AG09309 (cell line): ENCODE measurements around the gene FARS2.
A peak's percentile ranks its signal among the peaks of the same experiment; 100 is the strongest.
"Not testable (repeated sequence)": the region's sequence is repeated elsewhere in the genome, so short reads cannot be mapped to it uniquely, and the experiment has no call there.

Experiments
- DNase-seq: peaks from one replicate; pipeline ENCODE4 v3.0.0-alpha.2; 2010; ENCODE audit warnings: low read depth
- H3K4me3 ChIP-seq: 2 replicates; pipeline ENCODE4 v1.5.1; 2011; ENCODE audit warnings: mild to moderate bottlenecking, low read depth, low read length, moderate library complexity; ENCODE audit not compliant: control insufficient read depth
- CTCF ChIP-seq: IDR thresholded peaks from 2 replicates; pipeline ENCODE4 v1.5.1; 2011; ENCODE audit warnings: mild to moderate bottlenecking, low read depth, low read length, inconsistent platforms; ENCODE audit not compliant: insufficient read depth, control insufficient read depth; ENCODE audit errors: missing control alignments

Gene FARS2

DNA sequence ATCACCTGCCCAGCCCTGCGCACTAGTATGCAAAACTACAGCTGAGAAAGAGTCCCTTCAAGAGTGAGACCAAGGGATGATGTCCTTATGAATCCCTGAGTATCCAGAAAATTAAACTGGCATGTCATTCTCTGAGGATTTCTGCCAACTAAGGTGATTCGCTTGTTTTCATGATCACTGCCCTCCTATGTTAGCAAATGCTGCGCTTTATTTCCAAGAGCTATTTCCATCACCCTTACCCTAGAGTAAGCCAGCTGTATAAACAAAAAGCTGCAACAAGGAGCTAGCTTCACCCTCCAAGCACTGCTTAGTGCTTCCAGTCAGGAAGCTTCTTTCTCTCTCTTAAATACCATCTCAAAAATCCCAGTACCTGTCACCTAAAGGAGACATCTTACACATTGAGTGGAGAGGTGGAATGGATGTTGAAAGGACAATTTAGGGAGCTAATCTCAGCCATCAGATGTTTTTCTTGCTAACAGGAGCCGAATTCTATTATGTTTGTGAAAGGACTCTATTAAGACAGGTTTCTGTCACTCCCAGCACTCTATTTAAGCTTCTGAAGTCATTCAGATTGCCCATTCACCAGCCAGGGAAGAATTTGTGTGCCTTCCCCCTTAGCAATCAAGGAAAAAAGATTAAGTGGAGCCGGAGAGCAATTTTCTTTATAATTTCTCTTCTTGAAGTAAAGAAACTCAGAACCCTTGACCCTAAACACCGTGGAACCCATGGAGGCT, 423.2 kb downstream of the FARS2 start:
- H3K4me3 ChIP-seq, result no peak overlapping the region
- TF ChIP-seq CTCF, result no peak
- no peak for DNase-seq

GRCh38 chr6:5693225-5694145, 432.2 kb downstream of the FARS2 start:
- DNase-seq, result no peak
- TF ChIP-seq CTCF, result no peak
- H3K4me3 ChIP-seq, result no peak overlapping the region

DNA sequence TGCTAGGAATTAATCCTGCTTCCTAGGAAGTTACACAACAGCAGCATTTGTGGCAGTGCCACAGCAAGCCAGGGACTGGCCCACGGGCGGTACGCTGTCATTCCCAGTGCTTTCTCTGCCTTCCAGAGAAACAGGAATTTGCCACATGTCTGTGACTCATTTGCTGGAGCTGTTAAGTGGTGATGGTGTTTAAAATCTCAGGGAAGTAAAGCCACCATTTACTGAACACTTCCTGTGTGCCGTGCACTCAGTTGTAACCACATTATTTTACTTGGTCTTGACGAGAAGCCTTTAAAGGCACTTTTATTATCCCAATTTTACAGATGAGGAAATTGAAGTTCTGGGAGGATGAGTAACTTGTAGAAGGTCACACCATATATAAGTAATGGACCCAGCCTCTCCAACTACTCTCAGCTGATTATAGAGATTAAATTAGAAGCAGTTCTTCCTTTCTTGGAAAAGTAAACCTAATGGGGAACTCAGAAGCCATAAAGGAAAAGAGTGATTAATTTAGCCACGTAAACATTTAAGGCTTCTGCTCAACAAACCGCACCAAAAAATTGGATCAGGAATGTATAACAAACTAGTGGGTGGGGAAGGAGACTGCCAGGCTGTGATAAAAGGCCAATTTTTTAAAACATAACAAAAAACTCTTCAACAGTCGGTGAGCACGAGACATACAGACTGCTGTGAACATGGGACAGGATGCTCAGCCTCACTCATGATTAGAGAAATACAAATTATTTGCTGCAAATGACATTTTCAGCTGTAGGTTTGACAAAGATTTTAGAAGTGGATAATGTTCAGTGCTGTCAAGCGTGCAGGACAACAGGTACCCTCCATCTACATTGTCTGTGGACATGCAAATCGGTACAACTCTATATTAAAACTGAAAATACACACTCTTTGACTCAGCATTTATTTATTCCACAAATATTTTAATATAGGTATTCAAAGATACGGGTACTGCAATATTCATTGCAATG, 434.2 kb downstream of the FARS2 start:
- no peak overlapping the region; the same call in 1 of the 2 replicates for H3K4me3 ChIP-seq
- DNase-seq, result peak; percentile 87
- no peak for TF ChIP-seq CTCF

- no peak overlapping the region for H3K4me3 ChIP-seq
- no peak for TF ChIP-seq CTCF
- no peak for DNase-seq
Measured at GRCh38 chr6:5697508-5697907, 436.2 kb downstream of the FARS2 start.

- no peak overlapping the region for H3K4me3 ChIP-seq
- DNase-seq, result no peak
- no peak for TF ChIP-seq CTCF
Measured at GRCh38 chr6:5698318-5698717, 437.0 kb downstream of the FARS2 start.

DNA sequence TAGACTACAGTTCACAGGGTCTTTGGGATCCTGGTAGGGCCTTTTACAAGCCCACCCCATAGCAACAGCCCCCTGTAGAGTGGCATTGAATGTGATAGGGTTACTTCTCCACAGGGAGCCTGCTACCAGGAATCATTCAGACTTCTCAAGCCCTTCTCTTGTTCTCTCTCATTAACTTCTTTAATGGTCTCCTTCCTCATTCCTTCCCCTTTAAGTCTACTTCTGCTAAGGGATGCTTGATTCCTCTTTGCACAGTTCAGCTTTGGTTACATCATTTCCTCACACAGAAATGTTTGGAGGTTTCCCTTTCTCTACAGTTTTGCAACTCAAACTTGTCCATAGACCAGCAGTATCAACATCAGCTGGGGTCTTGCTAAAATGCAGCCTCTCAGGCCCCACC, 437.8 kb downstream of the FARS2 start:
- DNase-seq, H3K4me3 ChIP-seq: not testable (repeated sequence)
